ENCODE data around the gene SORBS1. TPM values are rescaled to one million over a fixed set of nuclear protein-coding genes. Genes with fewer than 3 reads are reported as not detected.

The SORBS1 gene
- total RNA-seq, 2 experiments from 2014 or later, result 0.57 to 3.1 TPM

DNA sequence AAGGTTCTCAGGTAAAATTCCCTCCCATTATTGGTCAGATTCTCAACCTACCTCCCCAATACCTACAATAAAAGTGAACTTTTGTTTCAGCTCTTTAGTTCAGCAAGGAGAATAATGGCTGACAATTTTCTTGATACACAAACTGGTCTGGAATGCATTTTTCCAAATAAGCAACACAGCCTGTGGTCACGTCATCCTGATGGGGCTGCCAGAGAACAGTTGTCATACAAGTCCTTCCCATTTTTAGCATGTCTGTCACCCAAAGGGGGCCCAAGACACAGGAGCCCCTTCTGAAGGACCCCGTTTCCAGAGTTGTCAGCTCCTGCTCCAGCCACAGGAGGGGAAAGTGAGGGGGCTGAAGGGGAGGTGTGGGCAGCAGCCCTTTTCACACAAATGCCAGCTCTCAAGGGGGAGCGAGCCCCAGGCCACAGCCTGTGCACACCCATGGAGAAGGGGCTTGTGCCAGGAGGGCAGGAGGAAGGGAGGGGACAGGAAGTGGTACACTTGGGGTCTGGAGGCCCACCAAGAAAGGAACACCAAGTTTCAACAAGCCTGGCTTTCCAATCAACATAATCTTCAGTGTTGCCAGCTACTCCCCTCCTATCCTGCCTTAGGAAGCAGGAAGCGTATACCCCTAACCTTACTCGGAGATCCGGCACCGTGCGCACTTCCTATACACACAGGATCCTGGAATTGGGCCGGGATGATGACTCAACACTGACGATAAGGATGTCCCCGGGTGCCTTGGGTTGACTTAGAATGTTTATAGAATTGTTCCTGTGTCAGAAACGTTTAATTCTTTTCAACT lies 227.0 kb downstream of the SORBS1 start:
- H3K9me2 ChIP-seq (ENCODE audit: insufficient read depth, low read length), result no peaks in the 10 kb centered on the region
- H3K4me1 ChIP-seq (ENCODE audit: insufficient read depth, low read length, poor library complexity, severe bottlenecking), result no peaks in the 10 kb centered on the region
- H3K36me3 ChIP-seq (ENCODE audit: insufficient read depth, low read length), result no peaks in the 10 kb centered on the region
- DNase-seq (ENCODE audit: low spot score), result no peak
- H3K79me2 ChIP-seq (ENCODE audit: insufficient read depth, low read depth, low read length), result no peaks in the 10 kb centered on the region
- intact Hi-C loops (cut with micrococcal nuclease; ENCODE audit: unreplicated experiment), result no loop called here
- CTCF ChIA-PET (ENCODE audit: unreplicated experiment), result no interaction called here
- H2AFZ ChIP-seq (ENCODE audit: low read length), result no peak overlapping the region
- POLR2A ChIA-PET, result interaction anchor here (0.6 to 1.1 kb wide), 3 partner anchors 9 to 26 kb away, joined by 3 read pairs; no protein-coding TSS in a partner anchor
- no peak overlapping the region for H3K4me3 ChIP-seq (ENCODE audit: low read depth, low read length, poor library complexity, severe bottlenecking)
- H3K27ac ChIP-seq (ENCODE audit: low read depth, low read length, poor library complexity, severe bottlenecking), result no peak overlapping the region
- H4K20me1 ChIP-seq (ENCODE audit: insufficient read depth, low read length), result no peaks in the 10 kb centered on the region
- H3K9me3 ChIP-seq (ENCODE audit: low read length), result no peaks in the 10 kb centered on the region
- BruUV-seq (replicated peaks), result no TSS peak
- H3K4me2 ChIP-seq (ENCODE audit: low read length), result no peak overlapping the region
- TF ChIP-seq, protein P1, sequence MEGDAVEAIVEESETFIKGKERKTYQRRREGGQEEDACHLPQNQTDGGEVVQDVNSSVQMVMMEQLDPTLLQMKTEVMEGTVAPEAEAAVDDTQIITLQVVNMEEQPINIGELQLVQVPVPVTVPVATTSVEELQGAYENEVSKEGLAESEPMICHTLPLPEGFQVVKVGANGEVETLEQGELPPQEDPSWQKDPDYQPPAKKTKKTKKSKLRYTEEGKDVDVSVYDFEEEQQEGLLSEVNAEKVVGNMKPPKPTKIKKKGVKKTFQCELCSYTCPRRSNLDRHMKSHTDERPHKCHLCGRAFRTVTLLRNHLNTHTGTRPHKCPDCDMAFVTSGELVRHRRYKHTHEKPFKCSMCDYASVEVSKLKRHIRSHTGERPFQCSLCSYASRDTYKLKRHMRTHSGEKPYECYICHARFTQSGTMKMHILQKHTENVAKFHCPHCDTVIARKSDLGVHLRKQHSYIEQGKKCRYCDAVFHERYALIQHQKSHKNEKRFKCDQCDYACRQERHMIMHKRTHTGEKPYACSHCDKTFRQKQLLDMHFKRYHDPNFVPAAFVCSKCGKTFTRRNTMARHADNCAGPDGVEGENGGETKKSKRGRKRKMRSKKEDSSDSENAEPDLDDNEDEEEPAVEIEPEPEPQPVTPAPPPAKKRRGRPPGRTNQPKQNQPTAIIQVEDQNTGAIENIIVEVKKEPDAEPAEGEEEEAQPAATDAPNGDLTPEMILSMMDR (conservative IDR thresholded peaks at IDR 0.05; ENCODE audit: low read length), result no peak
- no peak for TF ChIP-seq EZH2phosphoT487 (IDR thresholded peaks at IDR 0.05; ENCODE audit: borderline replicate concordance, low read depth, low read length)

DNA sequence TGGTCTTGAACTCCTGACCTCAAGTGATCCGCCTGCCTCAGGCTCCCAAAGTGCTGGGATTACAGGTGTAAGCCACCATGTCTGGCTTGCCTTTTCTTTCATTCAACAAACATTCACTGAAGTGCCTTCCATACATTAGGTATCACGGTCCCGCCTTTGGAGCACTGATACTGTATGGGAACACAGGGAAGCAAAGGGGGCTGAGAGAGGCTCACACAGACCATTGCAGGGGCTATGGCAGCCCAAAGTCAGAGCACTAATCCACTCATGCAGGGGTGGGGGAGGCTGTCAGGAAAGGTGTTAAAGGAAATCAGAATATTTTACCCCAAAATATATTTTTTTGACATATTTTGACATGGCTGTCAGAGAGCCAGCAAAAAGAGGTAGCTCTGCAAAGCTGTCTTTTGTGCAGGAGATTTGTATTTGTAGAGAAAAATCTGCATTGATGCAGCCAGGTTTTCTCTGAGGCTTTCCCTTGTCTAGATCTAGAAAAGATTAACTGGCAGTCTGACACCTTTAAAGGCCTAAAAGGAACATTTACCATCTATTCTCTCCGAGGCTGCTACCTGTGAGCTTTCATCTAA lies 228.4 kb downstream of the SORBS1 start:
- no peak overlapping the region for H3K4me3 ChIP-seq (ENCODE audit: low read depth, low read length, poor library complexity, severe bottlenecking)
- H3K79me2 ChIP-seq (ENCODE audit: insufficient read depth, low read depth, low read length), result no peaks in the 10 kb centered on the region
- no peaks in the 10 kb centered on the region for H3K9me2 ChIP-seq (ENCODE audit: insufficient read depth, low read length)
- DNase-seq (ENCODE audit: low spot score), result no peak
- ChIA-PET CTCF (ENCODE audit: unreplicated experiment) (no interaction called here), POLR2A (interaction anchor here (0.9 to 1.1 kb wide), 2 partner anchors 12 to 13 kb away, joined by 3 read pairs; no protein-coding TSS in a partner anchor)
- BruUV-seq (replicated peaks), result no TSS peak
- TF ChIP-seq, protein P1 (conservative IDR thresholded peaks at IDR 0.05; ENCODE audit: low read length), result no peak
- no peak for TF ChIP-seq EZH2phosphoT487 (IDR thresholded peaks at IDR 0.05; ENCODE audit: borderline replicate concordance, low read depth, low read length)
- intact Hi-C loops (cut with micrococcal nuclease; ENCODE audit: unreplicated experiment), result no loop called here
- no peaks in the 10 kb centered on the region for H3K4me1 ChIP-seq (ENCODE audit: insufficient read depth, low read length, poor library complexity, severe bottlenecking)
- H2AFZ ChIP-seq (ENCODE audit: low read length), result no peak overlapping the region
- H3K27ac ChIP-seq (ENCODE audit: low read depth, low read length, poor library complexity, severe bottlenecking), result no peak overlapping the region
- no peaks in the 10 kb centered on the region for H4K20me1 ChIP-seq (ENCODE audit: insufficient read depth, low read length)
- H3K36me3 ChIP-seq (ENCODE audit: insufficient read depth, low read length), result no peaks in the 10 kb centered on the region
- H3K9me3 ChIP-seq (ENCODE audit: low read length), result no peaks in the 10 kb centered on the region
- no peak overlapping the region for H3K4me2 ChIP-seq (ENCODE audit: low read length)
